Measurements from ENCODE around the gene ZNF736.
"Not testable (repeated sequence)": the region's sequence is repeated elsewhere in the genome, so short reads cannot be mapped to it uniquely, and the experiment has no call there.

GRCh38 chr7:64348713-64349210 is 35.0 kb downstream of the ZNF736 start:
- TF ChIP-seq, protein P1, sequence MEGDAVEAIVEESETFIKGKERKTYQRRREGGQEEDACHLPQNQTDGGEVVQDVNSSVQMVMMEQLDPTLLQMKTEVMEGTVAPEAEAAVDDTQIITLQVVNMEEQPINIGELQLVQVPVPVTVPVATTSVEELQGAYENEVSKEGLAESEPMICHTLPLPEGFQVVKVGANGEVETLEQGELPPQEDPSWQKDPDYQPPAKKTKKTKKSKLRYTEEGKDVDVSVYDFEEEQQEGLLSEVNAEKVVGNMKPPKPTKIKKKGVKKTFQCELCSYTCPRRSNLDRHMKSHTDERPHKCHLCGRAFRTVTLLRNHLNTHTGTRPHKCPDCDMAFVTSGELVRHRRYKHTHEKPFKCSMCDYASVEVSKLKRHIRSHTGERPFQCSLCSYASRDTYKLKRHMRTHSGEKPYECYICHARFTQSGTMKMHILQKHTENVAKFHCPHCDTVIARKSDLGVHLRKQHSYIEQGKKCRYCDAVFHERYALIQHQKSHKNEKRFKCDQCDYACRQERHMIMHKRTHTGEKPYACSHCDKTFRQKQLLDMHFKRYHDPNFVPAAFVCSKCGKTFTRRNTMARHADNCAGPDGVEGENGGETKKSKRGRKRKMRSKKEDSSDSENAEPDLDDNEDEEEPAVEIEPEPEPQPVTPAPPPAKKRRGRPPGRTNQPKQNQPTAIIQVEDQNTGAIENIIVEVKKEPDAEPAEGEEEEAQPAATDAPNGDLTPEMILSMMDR (conservative IDR thresholded peaks at IDR 0.05; ENCODE audit: low read depth, low read length): not testable (repeated sequence)
- TF ChIP-seq CEBPB (IDR thresholded peaks at IDR 0.05; ENCODE audit: low read depth, low read length); NFE2L2 (IDR thresholded peaks at IDR 0.05; ENCODE audit: low read depth, low read length); MAZ (IDR thresholded peaks at IDR 0.05; ENCODE audit: borderline replicate concordance, low read depth, low read length); USF2 (IDR thresholded peaks at IDR 0.05; ENCODE audit: low read depth, low read length); RCOR1 (IDR thresholded peaks at IDR 0.05; ENCODE audit: insufficient replicate concordance, low read length); POLR2A (IDR thresholded peaks at IDR 0.05; ENCODE audit: low read depth, low read length); SMC3 (IDR thresholded peaks at IDR 0.05; ENCODE audit: low read depth, low read length); RAD21 (IDR thresholded peaks at IDR 0.05; ENCODE audit: low read length); MAFK (IDR thresholded peaks at IDR 0.05; ENCODE audit: low read depth, low read length); RFX5 (IDR thresholded peaks at IDR 0.05; ENCODE audit: low read depth, low read length); MXI1 (IDR thresholded peaks at IDR 0.05; ENCODE audit: borderline replicate concordance, low read depth, low read length); ELK1 (IDR thresholded peaks at IDR 0.05; ENCODE audit: borderline replicate concordance, low read depth, low read length): not testable (repeated sequence)
